DMS53 (cell line): ENCODE data around the gene AURKAIP1.
A peak's percentile ranks its signal among the peaks of the same experiment; 100 is the strongest.

Source experiments
- DNase-seq: peaks from one replicate; lab custom pipeline; 2025; lab: John Stamatoyannopoulos, UW

The AURKAIP1 gene

GRCh38 chr1:1347026-1347595, 27.9 kb downstream of the AURKAIP1 start:
- no peak for DNase-seq

- DNase-seq, result no peak
Observed at GRCh38 chr1:1346501-1346890, 28.5 kb downstream of the AURKAIP1 start.

- no peak for DNase-seq
Observed at GRCh38 chr1:1345860-1346500, 29.0 kb downstream of the AURKAIP1 start.

GRCh38 chr1:1345384-1345783, 29.6 kb downstream of the AURKAIP1 start:
- DNase-seq, result no peak

- peak; percentile 54 for DNase-seq
Observed at GRCh38 chr1:1344655-1345361, 30.2 kb downstream of the AURKAIP1 start.

- DNase-seq, result no peak
Observed at GRCh38 chr1:1343811-1344421, 31.1 kb downstream of the AURKAIP1 start.

- no peak for DNase-seq
Observed at GRCh38 chr1:1342584-1343115, 32.4 kb downstream of the AURKAIP1 start.

GRCh38 chr1:1342061-1342562, 32.9 kb downstream of the AURKAIP1 start:
- no peak for DNase-seq

- no peak for DNase-seq
Observed at GRCh38 chr1:1341549-1342021, 33.4 kb downstream of the AURKAIP1 start.

GRCh38 chr1:1340791-1341548, 34.0 kb downstream of the AURKAIP1 start:
- DNase-seq, result no peak

GRCh38 chr1:1340185-1340584, 34.8 kb downstream of the AURKAIP1 start:
- no peak for DNase-seq

- DNase-seq, result no peak
Observed at GRCh38 chr1:1338278-1338677, 36.7 kb downstream of the AURKAIP1 start.

GRCh38 chr1:1337793-1338147, 37.2 kb downstream of the AURKAIP1 start:
- peak; percentile 41 for DNase-seq

- no peak for DNase-seq
Observed at GRCh38 chr1:1336931-1337792, 37.8 kb downstream of the AURKAIP1 start.

- no peak for DNase-seq
Observed at GRCh38 chr1:1336446-1336845, 38.6 kb downstream of the AURKAIP1 start.

GRCh38 chr1:1335792-1336248, 39.2 kb downstream of the AURKAIP1 start:
- no peak for DNase-seq

GRCh38 chr1:1335283-1335682, 39.7 kb downstream of the AURKAIP1 start:
- no peak for DNase-seq

- DNase-seq, result no peak
Observed at GRCh38 chr1:1334835-1335234, 40.2 kb downstream of the AURKAIP1 start.

- DNase-seq, result peak; percentile 33
Observed at GRCh38 chr1:1333551-1334241, 41.3 kb downstream of the AURKAIP1 start.
